GM19452 (cell line): Measurements from ENCODE around the gene TRIM26.
"Not testable (repeated sequence)": the region's sequence is repeated elsewhere in the genome, so short reads cannot be mapped to it uniquely, and the experiment has no call there.

Experiments
- ATAC-seq: cut with Tn5 transposase; IDR thresholded peaks from one replicate; pipeline ENCODE4 v1.9.1; 2021; ENCODE audit not compliant: unreplicated experiment

TRIM26 gene

GRCh38 chr6:30171677-30172471, 41.3 kb downstream of the TRIM26 start:
- no peak for ATAC-seq

GRCh38 chr6:30169658-30170614, 43.3 kb downstream of the TRIM26 start:
- no peak for ATAC-seq

DNA sequence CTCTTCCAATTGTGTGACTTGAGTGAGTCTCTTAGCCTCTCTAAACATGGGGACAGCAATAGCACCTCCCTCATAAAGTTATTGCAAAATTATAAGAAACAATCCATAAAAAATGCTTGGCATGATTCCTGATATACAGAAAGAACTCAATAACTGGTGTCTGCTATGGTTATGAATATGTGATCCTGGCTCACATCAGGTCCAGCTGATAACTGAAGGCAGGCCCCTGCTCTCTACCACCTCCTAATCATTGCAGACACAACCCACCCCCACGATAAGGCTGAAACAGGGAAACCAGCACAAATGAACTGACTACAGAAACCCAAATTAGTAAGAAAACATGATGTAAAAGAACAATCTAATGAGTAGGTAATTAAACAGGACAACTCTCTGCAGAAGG, 44.5 kb downstream of the TRIM26 start:
- no peak for ATAC-seq

DNA sequence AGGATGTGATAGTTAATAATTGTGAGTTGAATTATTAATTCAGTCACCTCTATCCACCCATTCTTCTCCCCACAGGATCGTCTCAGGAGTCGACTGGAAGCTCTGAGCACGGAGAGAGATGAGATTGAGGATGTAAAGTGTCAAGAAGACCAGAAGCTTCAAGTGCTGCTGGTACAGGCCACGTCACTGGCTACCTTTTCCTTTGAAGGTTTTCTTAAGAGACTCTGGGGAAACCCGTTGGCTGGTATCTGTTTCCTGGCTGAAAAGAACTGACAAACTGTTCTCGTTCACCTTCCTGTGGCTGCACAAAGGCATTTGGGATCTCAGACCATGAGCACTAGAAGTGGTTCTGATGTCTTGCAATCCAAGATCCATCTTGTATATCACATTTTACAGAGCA, 46.1 kb downstream of the TRIM26 start:
- ATAC-seq: no peak

DNA sequence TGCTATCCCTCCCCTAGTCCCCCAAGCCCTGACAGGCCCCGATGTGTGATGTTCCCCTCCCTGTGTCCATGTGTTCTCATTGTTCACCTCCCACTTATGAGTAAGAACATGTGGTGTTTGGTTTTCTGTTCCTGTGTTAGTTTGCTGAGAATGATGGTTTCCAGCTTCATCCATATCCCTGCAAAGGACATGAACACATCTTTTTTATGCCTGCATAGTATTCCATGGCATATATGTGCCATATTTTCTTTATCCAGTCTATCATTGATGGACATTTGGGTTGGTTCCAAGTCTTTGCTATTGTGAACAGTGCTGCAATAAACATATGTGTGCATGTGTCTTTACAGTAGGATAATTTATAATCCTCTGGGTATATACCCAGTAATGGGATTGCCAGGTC, 48.0 kb downstream of the TRIM26 start:
- not testable (repeated sequence) for ATAC-seq

GRCh38 chr6:30164714-30165113, 48.5 kb downstream of the TRIM26 start:
- no peak for ATAC-seq

- ATAC-seq: no peak
Observed at GRCh38 chr6:30163918-30164654, 49.1 kb downstream of the TRIM26 start.

- ATAC-seq: no peak
Observed at GRCh38 chr6:30163090-30163917, 49.9 kb downstream of the TRIM26 start, which contains the start of gene TRIM15. Gene TRIM15, plus strand, starts transcription at chr6:30163546. Its CDS starts 139 bp downstream, at chr6:30163685.

- no peak for ATAC-seq
Observed at GRCh38 chr6:30162265-30163089, 50.7 kb downstream of the TRIM26 start.

- ATAC-seq: no peak
Observed at GRCh38 chr6:30160785-30161531, 52.2 kb downstream of the TRIM26 start, which contains the start of gene TRIM10. Gene TRIM10, minus strand, starts transcription at chr6:30161211. Its CDS starts 353 bp downstream, at chr6:30160858.

GRCh38 chr6:30160008-30160784, 53.0 kb downstream of the TRIM26 start:
- ATAC-seq: no peak

- ATAC-seq: no peak
Observed at GRCh38 chr6:30158475-30159040, 54.6 kb downstream of the TRIM26 start.

DNA sequence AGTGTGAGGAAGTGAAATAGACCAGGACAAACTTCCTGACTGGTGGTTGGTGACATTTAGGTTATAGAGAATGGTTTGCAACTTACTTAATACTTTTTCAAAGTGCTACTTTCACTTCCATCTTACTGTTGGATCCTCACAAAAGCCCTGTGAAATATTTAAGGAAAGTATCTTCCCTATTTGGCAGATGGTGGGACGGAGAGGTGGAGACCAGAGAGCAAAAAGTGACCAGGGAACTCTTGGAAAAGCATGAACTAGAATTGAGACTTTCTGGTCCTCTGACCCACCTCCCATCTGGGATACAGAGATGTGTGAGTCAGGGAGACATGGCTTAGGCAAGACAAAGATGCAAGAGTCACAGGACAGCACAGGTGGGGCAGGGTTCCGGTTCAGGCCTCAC, 55.2 kb downstream of the TRIM26 start:
- no peak for ATAC-seq

DNA sequence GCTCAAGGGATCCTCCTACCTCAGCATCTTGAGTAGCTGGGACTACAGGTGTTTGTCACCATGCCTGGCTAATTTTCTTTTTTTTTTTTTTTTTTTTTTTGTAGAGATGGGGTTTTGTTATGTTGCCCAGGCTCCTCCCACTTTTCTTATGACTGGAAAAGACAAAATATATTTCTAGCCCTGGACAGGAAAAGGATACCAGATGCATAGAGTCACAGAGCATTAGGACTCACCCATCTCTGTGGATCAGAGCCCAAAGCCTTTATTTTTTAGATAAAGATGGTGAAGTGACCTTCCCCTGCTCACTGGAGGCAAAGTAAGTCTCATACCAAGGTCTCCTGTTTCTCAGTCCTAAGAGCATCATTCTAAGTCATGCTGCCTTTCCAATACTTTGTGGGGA, 55.6 kb downstream of the TRIM26 start:
- no peak for ATAC-seq

DNA sequence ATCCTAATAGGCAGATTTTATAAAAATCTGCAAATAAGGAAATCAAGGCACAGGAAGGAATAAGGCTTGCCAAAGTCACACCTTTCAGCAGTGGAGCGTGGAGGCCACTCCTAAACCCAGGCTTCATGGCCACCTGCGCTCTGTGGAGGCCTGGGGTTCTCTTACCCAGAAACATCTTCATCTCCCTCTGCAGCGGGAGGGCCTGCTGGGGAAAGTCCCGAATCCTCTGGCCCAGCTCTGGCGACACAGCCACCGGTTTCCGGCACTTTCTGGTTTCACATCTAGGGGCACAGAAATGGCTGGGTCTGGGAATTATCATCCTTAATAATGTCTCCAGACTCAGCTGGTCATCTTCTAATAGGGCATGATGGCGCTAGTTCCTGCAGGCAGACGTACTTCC, 56.4 kb downstream of the TRIM26 start:
- no peak for ATAC-seq

- ATAC-seq: no peak
Observed at GRCh38 chr6:30156262-30156599, 57.0 kb downstream of the TRIM26 start.

- no peak for ATAC-seq
Observed at GRCh38 chr6:30155520-30156261, 57.5 kb downstream of the TRIM26 start.
